OCI-LY3 (cell line): ENCODE results near the gene OSBPL8.

ENCODE experiments used
- EZH2phosphoT487 ChIP-seq: fragments of 200-600 bp; shearing (Covaris generic); IDR thresholded peaks from 2 replicates; pipeline ENCODE4 v1.6.1; 2018; ENCODE audit warnings: antibody characterized with exemption, mixed run types, low read depth
- TF ChIP-seq, protein P1 (sequence below): fragments of 200-600, 300-600 bp; sonication (generic); IDR thresholded peaks from 2 replicates; pipeline ENCODE4 v1.5.1; 2014; ENCODE audit warnings: antibody characterized with exemption, low read length, low read depth

DNA sequence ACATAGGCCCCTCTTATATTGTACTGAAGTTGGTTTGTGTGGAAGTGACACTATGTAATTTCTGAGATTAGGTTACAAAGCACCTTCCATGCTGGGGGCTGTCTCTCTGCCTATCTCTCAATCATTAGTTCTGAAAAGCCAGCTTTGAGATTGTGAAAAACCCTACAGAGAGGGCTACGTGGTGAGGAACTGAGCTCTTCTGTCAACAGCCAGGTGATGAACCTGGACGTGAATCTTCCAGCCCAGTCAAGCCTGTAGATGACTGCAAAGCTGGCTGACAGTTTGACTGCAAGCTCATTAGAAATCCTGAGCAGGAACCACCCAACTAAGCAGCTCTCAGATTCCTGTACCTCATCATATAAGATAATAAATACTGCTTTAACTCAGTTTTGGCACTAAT lies 175.0 kb downstream of the OSBPL8 start:
- TF ChIP-seq, protein P1, sequence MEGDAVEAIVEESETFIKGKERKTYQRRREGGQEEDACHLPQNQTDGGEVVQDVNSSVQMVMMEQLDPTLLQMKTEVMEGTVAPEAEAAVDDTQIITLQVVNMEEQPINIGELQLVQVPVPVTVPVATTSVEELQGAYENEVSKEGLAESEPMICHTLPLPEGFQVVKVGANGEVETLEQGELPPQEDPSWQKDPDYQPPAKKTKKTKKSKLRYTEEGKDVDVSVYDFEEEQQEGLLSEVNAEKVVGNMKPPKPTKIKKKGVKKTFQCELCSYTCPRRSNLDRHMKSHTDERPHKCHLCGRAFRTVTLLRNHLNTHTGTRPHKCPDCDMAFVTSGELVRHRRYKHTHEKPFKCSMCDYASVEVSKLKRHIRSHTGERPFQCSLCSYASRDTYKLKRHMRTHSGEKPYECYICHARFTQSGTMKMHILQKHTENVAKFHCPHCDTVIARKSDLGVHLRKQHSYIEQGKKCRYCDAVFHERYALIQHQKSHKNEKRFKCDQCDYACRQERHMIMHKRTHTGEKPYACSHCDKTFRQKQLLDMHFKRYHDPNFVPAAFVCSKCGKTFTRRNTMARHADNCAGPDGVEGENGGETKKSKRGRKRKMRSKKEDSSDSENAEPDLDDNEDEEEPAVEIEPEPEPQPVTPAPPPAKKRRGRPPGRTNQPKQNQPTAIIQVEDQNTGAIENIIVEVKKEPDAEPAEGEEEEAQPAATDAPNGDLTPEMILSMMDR: no peak
- no peak for TF ChIP-seq EZH2phosphoT487
